Mesenteric fat pad (tissue), 1 donor: ENCODE data around the gene ELL2. TPM values are rescaled to one million over a fixed set of nuclear protein-coding genes. Genes with fewer than 3 reads are reported as not detected.

Experiments
- DNase-seq: peaks from one replicate; pipeline ENCODE4 v3.0.0-alpha.2; 2020; ENCODE audit warnings: low spot score
- total RNA-seq: library from RNA; stranded (reverse); fragmentation: NEBNext Ultra II Directional; extraction: Animal tissue kit (Norgen Biotek cat#: 25700); gene quantifications from one replicate; pipeline ENCODE4 v1.2.1, GENCODE V29; 2021
- donor health status: DM: yes; HTN: yes; CAD: no.

Gene ELL2
- total RNA-seq, 1 donor from 2014 or later = 229 TPM

GRCh38 chr5:95983509-95983908, 21.9 kb upstream of the ELL2 start:
- no peak for DNase-seq

DNA sequence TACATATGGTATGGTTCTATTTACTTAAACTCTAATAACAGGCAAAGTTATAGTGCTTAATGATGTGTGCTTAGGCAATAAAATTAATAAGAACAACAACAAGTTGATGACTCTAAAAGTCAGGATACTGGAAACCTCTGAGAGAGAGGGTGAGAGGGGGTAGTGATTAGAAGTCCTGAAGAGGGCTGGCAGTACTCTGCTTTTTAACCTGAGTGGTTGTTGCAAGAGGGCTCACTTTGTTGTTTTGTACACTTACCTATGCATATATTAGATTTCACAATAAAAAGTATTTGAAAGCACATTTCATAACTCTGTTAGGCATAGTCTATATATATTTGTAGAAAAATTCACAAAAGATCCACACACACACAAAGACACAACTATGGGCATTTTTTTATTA, 21.4 kb upstream of the ELL2 start:
- DNase-seq = no peak

DNA sequence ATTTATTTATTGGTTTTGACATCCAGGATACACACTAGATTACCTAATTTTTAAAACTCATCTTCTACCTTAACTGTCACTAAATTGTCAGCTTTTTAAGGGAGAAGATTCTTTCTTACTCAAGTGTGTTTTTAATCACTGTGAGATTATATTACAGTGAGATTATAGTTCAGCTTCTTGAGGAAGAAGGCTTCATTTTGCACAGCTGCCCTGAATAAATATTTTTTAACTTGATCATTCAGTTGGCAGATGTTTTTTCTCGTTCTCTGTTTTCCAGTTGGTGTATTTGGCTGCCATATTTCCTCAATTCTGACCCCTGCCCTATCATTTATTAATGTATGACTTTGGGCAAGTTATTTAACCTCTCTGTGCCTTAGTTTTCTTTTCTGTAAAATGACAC, 15.0 kb upstream of the ELL2 start:
- DNase-seq = no peak

GRCh38 chr5:95975703-95976102, 14.1 kb upstream of the ELL2 start:
- no peak for DNase-seq

DNA sequence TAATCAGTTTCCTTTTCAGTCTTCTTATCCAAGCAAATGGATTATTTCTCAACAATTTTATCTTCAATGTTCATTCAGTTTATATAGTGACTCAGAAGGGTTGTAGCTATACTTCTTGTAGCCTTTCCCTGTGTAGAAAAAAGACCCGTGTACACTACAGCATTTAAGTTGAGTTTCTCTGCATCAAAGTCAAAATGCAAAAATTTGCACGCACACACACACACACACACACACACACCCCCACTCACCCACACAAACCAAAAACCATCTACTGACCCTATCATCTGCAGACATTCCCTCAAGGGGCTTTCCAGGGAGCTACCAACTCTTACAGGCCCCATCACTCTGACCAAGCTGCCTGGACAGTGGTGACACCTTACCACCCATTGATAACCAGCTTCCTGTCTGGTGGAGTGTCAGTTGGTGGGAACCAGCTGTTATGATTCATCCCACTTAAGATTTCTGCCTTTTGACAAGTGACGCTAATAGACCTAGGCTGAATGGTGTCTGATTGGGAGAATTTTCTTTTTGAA, 12.2 kb upstream of the ELL2 start:
- no peak for DNase-seq

- no peak for DNase-seq
Observed at GRCh38 chr5:95972196-95972595, 10.5 kb upstream of the ELL2 start.

DNA sequence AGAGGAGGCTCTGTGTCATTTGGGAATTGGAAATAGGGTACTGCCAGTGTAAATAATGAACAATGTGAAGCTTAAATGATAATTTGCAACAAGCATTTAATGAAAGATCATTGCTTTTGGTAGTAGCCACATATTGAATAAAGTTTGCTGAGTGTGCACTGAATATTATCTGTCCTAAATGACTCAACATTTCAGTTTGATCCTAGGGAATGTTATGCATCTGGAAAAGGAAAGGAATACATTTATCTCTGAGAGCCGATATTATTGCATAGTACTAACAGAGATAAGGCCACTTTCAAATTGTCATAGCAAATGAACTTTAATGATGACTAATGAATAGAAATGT, 8.7 kb upstream of the ELL2 start:
- DNase-seq = no peak

DNA sequence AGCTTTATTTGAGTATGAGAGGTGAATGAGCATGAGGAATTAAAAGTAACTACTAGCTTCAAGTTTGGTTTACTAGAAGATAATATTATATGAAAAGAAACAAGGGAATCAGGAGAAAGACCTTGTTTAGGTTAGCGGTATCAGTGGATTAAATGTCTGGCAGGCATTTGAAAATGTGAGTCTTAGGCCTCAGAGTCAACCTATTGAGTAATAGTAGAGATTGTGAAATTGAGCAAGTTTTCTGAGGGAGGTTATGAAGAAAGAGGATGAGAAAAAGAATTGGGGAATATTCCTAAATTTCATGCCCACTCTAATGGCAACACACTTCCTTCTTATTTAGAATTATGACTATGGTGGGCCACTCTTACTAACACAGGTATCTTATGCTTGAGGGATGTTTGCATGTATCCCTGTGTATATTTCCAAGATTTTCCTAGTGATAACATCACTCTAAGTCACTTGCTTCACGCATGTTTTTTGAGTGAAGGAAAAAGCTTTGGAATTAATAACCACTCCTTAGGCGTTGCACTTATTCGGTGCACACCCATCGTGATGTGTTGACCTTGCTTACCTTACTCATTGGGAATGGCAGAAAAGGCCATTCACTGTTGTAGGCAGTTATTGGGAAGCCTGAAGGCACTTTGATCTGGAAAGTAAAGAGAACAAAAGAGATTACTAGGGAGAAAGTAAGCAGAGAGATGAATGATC, 8.2 kb upstream of the ELL2 start:
- DNase-seq = no peak

GRCh38 chr5:95969055-95969454, 7.4 kb upstream of the ELL2 start:
- DNase-seq = no peak

DNA sequence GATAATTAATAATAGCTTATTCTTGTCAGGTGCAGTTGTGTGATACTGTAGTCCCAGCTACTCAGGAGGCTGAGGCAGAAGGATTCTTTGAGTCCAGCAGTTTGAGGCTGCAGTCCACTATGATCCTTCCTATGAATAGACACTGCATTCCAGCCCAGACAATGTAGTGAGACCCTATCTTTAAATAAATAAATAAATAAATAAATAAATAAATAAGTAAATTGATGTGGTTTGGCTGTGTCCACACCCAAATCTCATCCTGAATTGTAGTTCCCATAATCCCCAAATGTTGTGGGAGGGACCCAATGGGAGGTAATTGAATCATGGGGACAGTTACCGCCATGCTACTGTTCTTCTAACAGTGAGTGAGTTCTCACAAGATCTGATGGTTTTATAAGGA, 5.6 kb upstream of the ELL2 start:
- no peak for DNase-seq

- no peak for DNase-seq
Observed at GRCh38 chr5:95966005-95966404, 4.4 kb upstream of the ELL2 start.

- no peak for DNase-seq
Observed at GRCh38 chr5:95963650-95964410, 2.2 kb upstream of the ELL2 start.

GRCh38 chr5:95962785-95963184, 1.1 kb upstream of the ELL2 start:
- no peak for DNase-seq

GRCh38 chr5:95962475-95962773, 773 bp upstream of the ELL2 start:
- DNase-seq = no peak

DNA sequence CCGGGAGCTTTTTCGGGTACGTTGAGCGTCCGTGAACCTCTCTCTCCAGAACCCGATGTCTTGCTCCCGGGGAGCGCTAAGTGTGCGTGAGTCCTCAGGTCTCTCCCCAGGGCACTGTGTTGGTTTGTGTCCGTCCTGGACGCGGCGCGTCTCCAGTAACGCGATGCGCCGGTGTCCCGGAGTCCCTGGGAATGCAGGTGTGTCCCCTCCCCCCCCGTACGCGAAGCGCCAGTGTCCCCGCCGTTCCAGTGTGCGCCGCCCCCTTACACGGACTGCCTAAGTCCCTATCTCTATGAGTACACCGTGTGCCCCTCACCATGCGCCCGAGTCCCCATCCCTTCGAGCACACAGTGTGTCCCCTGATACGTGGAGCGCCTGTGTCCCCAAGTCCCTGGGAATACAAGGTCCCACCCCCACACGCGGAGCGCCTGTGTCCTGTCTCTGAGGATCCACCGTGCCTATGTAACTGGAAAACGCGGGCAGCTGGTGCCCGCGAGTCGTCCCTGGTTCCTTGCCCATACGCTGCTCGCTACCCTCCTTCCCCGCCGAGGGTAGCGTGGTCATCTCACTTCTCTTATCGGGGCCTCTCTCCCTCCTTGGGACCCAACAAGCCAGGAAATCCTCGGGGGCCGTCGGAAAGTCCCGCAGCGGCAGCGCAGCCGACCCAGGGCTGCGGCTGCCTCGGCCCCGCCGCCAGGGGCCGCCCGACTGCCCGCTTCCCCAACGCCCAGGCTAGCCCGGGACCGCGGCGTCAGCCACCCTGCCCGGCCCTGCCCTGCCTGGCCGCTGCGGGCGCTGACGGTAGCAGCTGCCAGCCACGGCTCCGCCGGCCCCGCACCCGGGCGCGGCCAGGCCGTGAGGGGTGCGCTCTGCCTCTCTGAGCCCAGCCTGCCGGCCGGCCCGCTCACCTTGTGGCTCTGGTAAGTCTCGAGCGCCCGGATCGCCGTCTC, 709 bp downstream of the ELL2 start:
- peak; percentile 93 for DNase-seq

DNA sequence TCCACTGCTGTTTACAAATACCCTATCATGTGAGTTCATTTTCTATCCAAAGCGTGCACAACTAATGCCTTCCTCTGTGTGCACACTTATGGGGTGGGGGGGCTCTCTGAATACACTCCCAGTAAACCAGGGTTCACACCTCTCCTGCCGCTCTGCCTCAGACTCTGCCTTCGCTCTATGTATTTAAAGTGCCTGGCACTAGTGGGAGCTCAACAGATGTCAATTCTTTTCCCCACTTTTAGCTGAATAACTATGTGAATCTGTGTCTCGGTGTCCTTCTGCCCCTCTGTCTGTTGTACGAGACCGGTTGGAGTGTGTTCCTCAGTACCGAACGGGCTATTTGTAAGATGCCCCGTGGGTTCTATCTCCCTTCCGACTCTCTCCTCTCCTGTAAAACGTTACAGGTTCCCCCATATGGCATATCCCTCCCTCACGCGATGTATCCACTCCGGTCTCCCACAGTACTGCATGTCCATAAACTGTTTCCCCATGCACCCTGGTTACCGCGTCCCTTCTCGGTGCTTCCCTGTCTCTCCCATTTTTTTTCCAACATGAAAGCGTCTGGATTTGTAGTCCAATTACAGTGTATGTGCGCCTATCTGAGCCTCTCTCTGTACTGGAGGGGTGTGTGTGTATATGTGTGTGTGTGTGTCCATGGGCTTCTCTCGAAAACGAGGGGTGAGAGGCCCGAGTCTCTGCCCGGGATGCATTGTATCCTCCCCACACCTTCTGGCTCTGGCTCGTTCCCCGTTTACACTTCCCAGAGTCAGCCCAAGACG, 1.6 kb downstream of the ELL2 start:
- DNase-seq = no peak

- DNase-seq = no peak
Observed at GRCh38 chr5:95959051-95959887, 2.4 kb downstream of the ELL2 start.

- no peak for DNase-seq
Observed at GRCh38 chr5:95958310-95959014, 3.2 kb downstream of the ELL2 start.

GRCh38 chr5:95957561-95958203, 4.0 kb downstream of the ELL2 start:
- DNase-seq = no peak
